Glutamatergic neuron (in vitro differentiated cells): ENCODE data around the gene MSI1. TPM values are rescaled to one million over a fixed set of nuclear protein-coding genes. Genes with fewer than 3 reads are reported as not detected.

Experiments
- DNase-seq: peaks from one replicate; pipeline ENCODE4 v3.0.0; 2022
- H3K27ac Mint-ChIP-seq: one replicate; pipeline ENCODE4 v1.8.0; 2020; ENCODE audit warnings: mild to moderate bottlenecking, mixed read lengths, inconsistent platforms; ENCODE audit not compliant: unreplicated experiment
- H3K27me3 Mint-ChIP-seq: one replicate; pipeline ENCODE4 v1.8.0; 2020; ENCODE audit warnings: mild to moderate bottlenecking, moderate library complexity, mixed read lengths, inconsistent platforms; ENCODE audit not compliant: unreplicated experiment
- H3K36me3 Mint-ChIP-seq: one replicate; pipeline ENCODE4 v1.8.0; 2020; ENCODE audit warnings: mild to moderate bottlenecking, mixed read lengths, inconsistent platforms; ENCODE audit not compliant: unreplicated experiment
- H3K4me1 Mint-ChIP-seq: one replicate; pipeline ENCODE4 v1.8.0; 2020; ENCODE audit warnings: mild to moderate bottlenecking, low read depth, mixed read lengths, inconsistent platforms; ENCODE audit not compliant: unreplicated experiment
- H3K4me3 Mint-ChIP-seq: one replicate; pipeline ENCODE4 v1.8.0; 2020; ENCODE audit warnings: mild to moderate bottlenecking, mixed read lengths, inconsistent platforms; ENCODE audit not compliant: unreplicated experiment
- H3K9me3 Mint-ChIP-seq: one replicate; pipeline ENCODE4 v1.8.0; 2020; ENCODE audit warnings: mild to moderate bottlenecking, moderate library complexity, mixed read lengths, inconsistent platforms; ENCODE audit not compliant: unreplicated experiment
- CTCF ChIP-seq: fragments of 200-600 bp; sonication (generic); IDR thresholded peaks from one replicate; pipeline ENCODE4 v1.5.0; 2021; ENCODE audit not compliant: partially characterized antibody, unreplicated experiment
- total RNA-seq: library from RNA; stranded (reverse); fragmentation: NEBNext Ultra II Directional; extraction: Animal tissue kit (Norgen Biotek cat#: 25700); gene quantifications from one replicate; pipeline ENCODE4 v1.2.1, GENCODE V29; 2021; ENCODE audit not compliant: unreplicated experiment

Gene MSI1
- total RNA-seq, 1 donor from 2014 or later = 229 TPM

GRCh38 chr12:120317224-120318105 lies 51.5 kb downstream of the MSI1 start:
- H3K4me1 Mint-ChIP-seq = peaks cover 4% of the 10 kb centered on the region
- H3K9me3 Mint-ChIP-seq = peaks cover 5% of the 10 kb centered on the region
- peak; percentile 100 for DNase-seq
- TF ChIP-seq CTCF = peak; percentile 45
- no peaks in the 10 kb centered on the region for H3K36me3 Mint-ChIP-seq
- H3K27ac Mint-ChIP-seq = peak overlapping the region; percentile 95
- H3K4me3 Mint-ChIP-seq = peak overlapping the region; percentile 82
- no peaks in the 10 kb centered on the region for H3K27me3 Mint-ChIP-seq

DNA sequence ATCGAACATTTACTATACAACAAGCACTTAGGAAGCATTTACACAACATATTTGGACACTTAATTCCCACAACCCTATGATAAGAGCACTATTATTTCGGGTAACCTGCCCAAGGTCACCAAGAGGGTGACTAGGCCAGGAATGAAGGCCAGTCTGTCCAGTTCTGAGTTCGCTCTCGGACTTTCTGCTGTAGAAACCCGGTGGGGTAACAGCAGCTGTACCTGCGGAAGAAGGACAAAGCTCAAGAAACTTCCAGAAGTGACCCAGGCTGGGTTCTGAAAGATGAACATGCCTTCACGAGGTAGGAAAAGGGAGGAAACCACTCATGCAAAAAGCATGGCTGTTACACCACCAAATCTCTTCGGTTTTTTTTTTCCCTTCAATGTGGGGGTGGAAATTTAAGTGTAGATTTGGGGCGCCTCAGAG lies 52.2 kb downstream of the MSI1 start:
- no peaks in the 10 kb centered on the region for H3K36me3 Mint-ChIP-seq
- TF ChIP-seq CTCF = no peak
- H3K4me3 Mint-ChIP-seq = peak overlapping the region; percentile 82
- DNase-seq = no peak
- no peaks in the 10 kb centered on the region for H3K27me3 Mint-ChIP-seq
- peaks cover 4% of the 10 kb centered on the region for H3K4me1 Mint-ChIP-seq
- peaks cover 5% of the 10 kb centered on the region for H3K9me3 Mint-ChIP-seq
- H3K27ac Mint-ChIP-seq = peak overlapping the region; percentile 95

GRCh38 chr12:120314220-120314619 lies 54.7 kb downstream of the MSI1 start:
- Mint-ChIP-seq H3K27me3 (no peaks in the 10 kb centered on the region), H3K4me1 (peaks cover 4% of the 10 kb centered on the region), H3K36me3 (no peaks in the 10 kb centered on the region), H3K4me3 (no peak overlapping the region), H3K9me3 (peaks cover 5% of the 10 kb centered on the region), H3K27ac (no peak overlapping the region)
- peak; percentile 29 for DNase-seq
- peak; percentile 30 for TF ChIP-seq CTCF

DNA sequence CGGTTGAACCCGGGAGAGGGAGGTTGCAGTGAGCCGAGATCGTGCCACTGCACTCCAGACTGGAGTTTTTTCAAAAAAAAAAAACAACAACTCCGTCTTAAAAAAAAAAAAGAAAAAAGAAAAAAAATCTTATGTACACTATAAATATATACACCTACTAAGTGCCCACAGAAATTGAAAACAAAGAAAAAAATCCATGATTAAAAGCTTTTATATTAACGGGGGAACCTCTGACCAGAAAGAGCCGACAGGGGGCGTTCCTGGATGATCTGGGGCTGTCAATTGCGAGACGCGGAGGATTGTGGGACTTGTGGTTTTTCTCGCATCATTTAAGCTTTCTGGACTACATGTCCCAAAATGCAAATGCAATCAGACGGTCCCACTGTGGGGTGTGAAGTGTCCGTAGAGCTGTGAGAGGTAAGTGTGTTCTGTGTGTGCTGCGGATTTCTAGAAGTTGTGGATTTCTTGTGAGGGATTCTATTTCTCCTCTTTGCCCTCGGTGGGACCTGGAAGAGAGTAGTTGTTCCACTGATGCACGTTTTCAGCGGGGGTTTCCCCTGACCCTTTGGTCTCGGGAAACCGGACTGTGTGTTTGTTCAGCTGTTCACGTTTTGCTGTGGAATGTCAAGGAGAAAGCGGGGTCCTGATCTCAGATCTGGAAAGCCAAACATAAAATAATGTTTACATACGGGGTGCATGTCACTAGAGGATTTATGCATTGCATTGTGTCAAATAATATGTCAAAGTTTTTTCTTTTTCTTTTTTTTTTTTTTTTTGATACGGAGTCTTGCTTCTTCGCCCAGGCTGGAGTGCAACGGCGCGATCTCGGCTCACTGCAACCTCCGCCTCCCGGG lies 66.8 kb downstream of the MSI1 start, which contains the start of gene SIRT4:
SIRT4 (plus strand) TSS at position 360 of the 854 bp plus-strand sequence. CDS start 1,241 bp downstream, outside the sequence.
- peaks cover 3% of the 10 kb centered on the region for H3K27me3 Mint-ChIP-seq
- peak; percentile 87 for DNase-seq
- peaks cover 1% of the 10 kb centered on the region for H3K9me3 Mint-ChIP-seq
- H3K4me3 Mint-ChIP-seq = peak within 1 kb of the TSS; percentile 97
- TF ChIP-seq CTCF = peak; percentile 81
- no peaks in the 10 kb centered on the region for H3K36me3 Mint-ChIP-seq
- H3K4me1 Mint-ChIP-seq = no peaks in the 10 kb centered on the region
- peak within 1 kb of the TSS; percentile 89 for H3K27ac Mint-ChIP-seq
